Caco-2 (cell line): ENCODE data around the gene FN1. TPM values are rescaled to one million over a fixed set of nuclear protein-coding genes. Genes with fewer than 3 reads are reported as not detected.

ENCODE experiments used
- BruUV-seq: library from RNA; stranded (reverse); fragments of 400-500 nt; replicated peaks from 2 replicates; lab custom pipeline; 2021; lab: Mats Ljungman, UMichigan
- CTCF ChIA-PET: fragments of 300-600 bp; sonication (Branson Sonifier 250); formaldehyde crosslinking; loops from one replicate; lab custom pipeline; 2022; ENCODE audit warnings: antibody characterized with exemption; lab: Charles Lee
- POLR2A ChIA-PET: fragments of 300-600 bp; sonication (Branson Sonifier 250); formaldehyde crosslinking; loops from one replicate; lab custom pipeline; 2022; ENCODE audit warnings: antibody characterized with exemption; lab: Charles Lee
- DNase-seq, 2 experiments: peaks; one replicate each; pipeline versions ENCODE4 v3.0.0 to v3.0.0-alpha.2; 2020 to 2022
- H3K27me3 ChIP-seq: replicated peaks from 2 replicates; pipeline ENCODE4 v1.6.0; 2011; ENCODE audit warnings: low read length; ENCODE audit not compliant: control insufficient read depth, insufficient read depth
- H3K36me3 ChIP-seq: 2 replicates; pipeline ENCODE4 v1.5.1; 2011; ENCODE audit warnings: low read length; ENCODE audit not compliant: control insufficient read depth, insufficient read depth
- H3K4me1 ChIP-seq: fragments of 250-450 bp; sonication (Bioruptor Pico); 2 replicates; pipeline ENCODE4 v1.5.1; 2020; ENCODE audit warnings: mild to moderate bottlenecking
- H3K4me3 ChIP-seq: 2 replicates; pipeline ENCODE4 v1.5.1; 2011; ENCODE audit warnings: low read depth, mild to moderate bottlenecking, control low read depth, low read length
- H3K9me3 ChIP-seq: fragments of 250-450 bp; sonication (Bioruptor Pico); 2 replicates; pipeline ENCODE4 v1.5.1; 2020; ENCODE audit warnings: mild to moderate bottlenecking, moderate library complexity
- H3K27ac Mint-ChIP-seq: one replicate; pipeline ENCODE4 v1.8.0; 2022; ENCODE audit warnings: mixed read lengths; ENCODE audit not compliant: unreplicated experiment
- H3K27me3 Mint-ChIP-seq: one replicate; pipeline ENCODE4 v1.8.0; 2022; ENCODE audit warnings: mixed read lengths; ENCODE audit not compliant: insufficient read depth, unreplicated experiment
- H3K36me3 Mint-ChIP-seq: one replicate; pipeline ENCODE4 v1.8.0; 2022; ENCODE audit warnings: mild to moderate bottlenecking, mixed read lengths; ENCODE audit not compliant: insufficient read depth, unreplicated experiment
- H3K4me1 Mint-ChIP-seq: one replicate; pipeline ENCODE4 v1.8.0; 2022; ENCODE audit warnings: low read depth, mixed read lengths; ENCODE audit not compliant: unreplicated experiment
- H3K4me3 Mint-ChIP-seq: one replicate; pipeline ENCODE4 v1.8.0; 2022; ENCODE audit warnings: mild to moderate bottlenecking, moderate library complexity, mixed read lengths; ENCODE audit not compliant: unreplicated experiment
- H3K9me3 Mint-ChIP-seq: one replicate; pipeline ENCODE4 v1.8.0; 2022; ENCODE audit warnings: mixed read lengths; ENCODE audit not compliant: unreplicated experiment
- CTCF ChIP-seq, 2 experiments: fragments of 200-600 bp in 1 of 2; IDR thresholded peaks; 1 replicate in 1 of 2; 2 replicates in 1 of 2; pipeline versions ENCODE4 v1.5.1 to v1.8.0; 2011 to 2022; ENCODE audit warnings: antibody characterized with exemption in 1 of 2, control low read depth in 1 of 2, inconsistent platforms in 1 of 2, low read depth in 1 of 2, low read length in 1 of 2, mild to moderate bottlenecking in 1 of 2, moderate library complexity in 1 of 2; ENCODE audit not compliant: insufficient read depth in 1 of 2, severe bottlenecking in 1 of 2, unreplicated experiment in 1 of 2
- intact Hi-C: fragments of 100-400 bp; cut with micrococcal nuclease; formaldehyde crosslinking; loops from one replicate; pipeline ENCODE4 v1.10.0; 2022; ENCODE audit not compliant: unreplicated experiment
- total RNA-seq: library from RNA; stranded (reverse); gene quantifications from 2 replicates; pipeline ENCODE4 v1.2.3, GENCODE V29; 2022

The FN1 gene
- total RNA-seq, 1 experiment from 2014 or later, result 3,805 TPM

DNA sequence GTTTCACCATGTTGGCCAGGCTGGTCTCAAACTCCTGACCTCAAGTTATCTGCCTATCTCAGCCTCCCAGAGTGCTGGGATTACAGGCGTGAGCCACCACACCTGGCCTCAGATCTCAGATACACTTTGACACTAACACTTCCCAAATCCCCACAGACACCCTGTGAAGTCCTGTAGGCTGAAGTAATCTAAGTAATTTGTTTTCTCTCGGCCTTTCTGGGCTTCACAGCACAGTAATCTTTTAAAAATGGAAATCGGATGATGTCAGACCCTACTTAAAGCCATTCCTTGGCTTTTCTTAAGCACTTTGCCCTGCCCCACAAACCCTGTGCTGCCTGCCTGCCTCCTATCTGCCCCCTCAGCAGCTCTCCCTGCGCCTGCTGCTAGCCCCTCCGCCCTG, 107.8 kb downstream of the FN1 start:
- Histone ChIP-seq H3K4me1 (peaks cover 21% of the 10 kb centered on the region), H3K9me3 (no peaks in the 10 kb centered on the region), H3K4me3 (no peak overlapping the region), H3K36me3 (peaks cover 2% of the 10 kb centered on the region; the same call in 1 of the 2 replicates), H3K27me3 (no peaks in the 10 kb centered on the region)
- no peak for TF ChIP-seq CTCF (IDR thresholded peaks at IDR 0.05; ENCODE audit: insufficient read depth in 1 of 2, low read depth in 1 of 2, low read length in 1 of 2, severe bottlenecking in 1 of 2, unreplicated experiment in 1 of 2)
- Mint-ChIP-seq H3K27ac (peak overlapping the region; percentile 7), H3K36me3 (peaks cover 95% of the 10 kb centered on the region), H3K27me3 (no peaks in the 10 kb centered on the region), H3K9me3 (no peaks in the 10 kb centered on the region), H3K4me1 (peaks cover 12% of the 10 kb centered on the region), H3K4me3 (no peak overlapping the region)
- BruUV-seq, result no TSS peak
- DNase-seq, result no peak
- ChIA-PET POLR2A (no interaction called here), CTCF (interaction anchor here (0.7 kb wide), 1 partner anchor 14 kb away, joined by 4 read pairs; no protein-coding TSS in a partner anchor)
- intact Hi-C loops, result no loop called here

GRCh38 chr2:215324811-215325210, 111.1 kb downstream of the FN1 start:
- DNase-seq, result no peak
- POLR2A ChIA-PET, result no interaction called here
- CTCF ChIA-PET, result no interaction called here
- no peak for TF ChIP-seq CTCF (IDR thresholded peaks at IDR 0.05; ENCODE audit: insufficient read depth in 1 of 2, low read depth in 1 of 2, low read length in 1 of 2, severe bottlenecking in 1 of 2, unreplicated experiment in 1 of 2)
- H3K4me1 Mint-ChIP-seq, result peaks cover 6% of the 10 kb centered on the region
- intact Hi-C loops, result no loop called here
- BruUV-seq, result no TSS peak
- H3K27ac Mint-ChIP-seq, result peak overlapping the region; percentile 23
- H3K27me3 Mint-ChIP-seq, result no peaks in the 10 kb centered on the region
- no peaks in the 10 kb centered on the region for H3K9me3 Mint-ChIP-seq
- H3K36me3 Mint-ChIP-seq, result peaks cover 99% of the 10 kb centered on the region
- Histone ChIP-seq H3K36me3 (peaks cover 2% of the 10 kb centered on the region; the same call in 1 of the 2 replicates), H3K27me3 (no peaks in the 10 kb centered on the region), H3K4me1 (0 out of 2 replicates have a peak, but pooled peaks cover 4% of the 10 kb centered on the region), H3K9me3 (no peaks in the 10 kb centered on the region), H3K4me3 (no peak overlapping the region)
- no peak overlapping the region for H3K4me3 Mint-ChIP-seq

DNA sequence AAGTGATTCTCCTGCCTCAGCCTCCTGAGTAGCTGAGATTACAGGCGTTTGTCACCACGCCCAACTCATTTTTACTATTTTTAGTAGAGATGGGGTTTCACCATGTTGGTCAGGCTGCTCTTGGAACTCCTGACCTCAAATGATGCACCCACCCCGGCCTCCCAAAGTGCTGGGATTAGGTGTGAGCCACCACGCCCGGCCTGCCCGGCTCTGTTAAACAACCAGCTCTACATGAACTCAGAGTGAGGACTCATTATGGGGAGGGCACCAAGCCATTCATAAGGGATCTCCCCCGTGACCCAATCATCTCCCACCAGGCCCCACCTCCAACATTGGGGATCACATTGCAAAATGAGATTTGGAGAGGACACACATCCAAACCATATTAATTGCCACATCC, 115.2 kb downstream of the FN1 start:
- Mint-ChIP-seq H3K36me3 (peaks cover 100% of the 10 kb centered on the region), H3K27ac (no peak overlapping the region), H3K4me3 (no peak overlapping the region), H3K27me3 (no peaks in the 10 kb centered on the region), H3K9me3 (no peaks in the 10 kb centered on the region), H3K4me1 (no peaks in the 10 kb centered on the region)
- no TSS peak for BruUV-seq
- DNase-seq, result no peak
- TF ChIP-seq CTCF (IDR thresholded peaks at IDR 0.05; ENCODE audit: insufficient read depth in 1 of 2, low read depth in 1 of 2, low read length in 1 of 2, severe bottlenecking in 1 of 2, unreplicated experiment in 1 of 2), result no peak
- Histone ChIP-seq H3K4me1 (no peaks in the 10 kb centered on the region), H3K27me3 (no peaks in the 10 kb centered on the region), H3K36me3 (no peaks in the 10 kb centered on the region; the same call in 1 of the 2 replicates), H3K4me3 (no peak overlapping the region), H3K9me3 (no peaks in the 10 kb centered on the region)
- CTCF ChIA-PET, result no interaction called here
- POLR2A ChIA-PET, result no interaction called here
- intact Hi-C loops, result no loop called here
